Caco-2 (cell line): ENCODE measurements around the gene FGF14. TPM values are rescaled to one million over a fixed set of nuclear protein-coding genes. Genes with fewer than 3 reads are reported as not detected.
A peak's percentile ranks its signal among the peaks of the same experiment; 100 is the strongest.

Experiments
- BruUV-seq: library from RNA; stranded (reverse); fragments of 400-500 nt; replicated peaks from 2 replicates; lab custom pipeline; 2021; lab: Mats Ljungman, UMichigan
- CTCF ChIA-PET: fragments of 300-600 bp; sonication (Branson Sonifier 250); formaldehyde crosslinking; loops from one replicate; lab custom pipeline; 2022; ENCODE audit warnings: antibody characterized with exemption; lab: Charles Lee
- POLR2A ChIA-PET: fragments of 300-600 bp; sonication (Branson Sonifier 250); formaldehyde crosslinking; loops from one replicate; lab custom pipeline; 2022; ENCODE audit warnings: antibody characterized with exemption; lab: Charles Lee
- DNase-seq, 2 experiments: peaks; one replicate each; pipeline versions ENCODE4 v3.0.0 to v3.0.0-alpha.2; 2020 to 2022
- H3K27me3 ChIP-seq: replicated peaks from 2 replicates; pipeline ENCODE4 v1.6.0; 2011; ENCODE audit warnings: low read length; ENCODE audit not compliant: control insufficient read depth, insufficient read depth
- H3K36me3 ChIP-seq: 2 replicates; pipeline ENCODE4 v1.5.1; 2011; ENCODE audit warnings: low read length; ENCODE audit not compliant: control insufficient read depth, insufficient read depth
- H3K4me1 ChIP-seq: fragments of 250-450 bp; sonication (Bioruptor Pico); 2 replicates; pipeline ENCODE4 v1.5.1; 2020; ENCODE audit warnings: mild to moderate bottlenecking
- H3K4me3 ChIP-seq: 2 replicates; pipeline ENCODE4 v1.5.1; 2011; ENCODE audit warnings: low read depth, mild to moderate bottlenecking, control low read depth, low read length
- H3K9me3 ChIP-seq: fragments of 250-450 bp; sonication (Bioruptor Pico); 2 replicates; pipeline ENCODE4 v1.5.1; 2020; ENCODE audit warnings: mild to moderate bottlenecking, moderate library complexity
- H3K27ac Mint-ChIP-seq: one replicate; pipeline ENCODE4 v1.8.0; 2022; ENCODE audit warnings: mixed read lengths; ENCODE audit not compliant: unreplicated experiment
- H3K27me3 Mint-ChIP-seq: one replicate; pipeline ENCODE4 v1.8.0; 2022; ENCODE audit warnings: mixed read lengths; ENCODE audit not compliant: insufficient read depth, unreplicated experiment
- H3K36me3 Mint-ChIP-seq: one replicate; pipeline ENCODE4 v1.8.0; 2022; ENCODE audit warnings: mild to moderate bottlenecking, mixed read lengths; ENCODE audit not compliant: insufficient read depth, unreplicated experiment
- H3K4me1 Mint-ChIP-seq: one replicate; pipeline ENCODE4 v1.8.0; 2022; ENCODE audit warnings: low read depth, mixed read lengths; ENCODE audit not compliant: unreplicated experiment
- H3K4me3 Mint-ChIP-seq: one replicate; pipeline ENCODE4 v1.8.0; 2022; ENCODE audit warnings: mild to moderate bottlenecking, moderate library complexity, mixed read lengths; ENCODE audit not compliant: unreplicated experiment
- H3K9me3 Mint-ChIP-seq: one replicate; pipeline ENCODE4 v1.8.0; 2022; ENCODE audit warnings: mixed read lengths; ENCODE audit not compliant: unreplicated experiment
- CTCF ChIP-seq, 2 experiments: fragments of 200-600 bp in 1 of 2; IDR thresholded peaks; 1 replicate in 1 of 2; 2 replicates in 1 of 2; pipeline versions ENCODE4 v1.5.1 to v1.8.0; 2011 to 2022; ENCODE audit warnings: antibody characterized with exemption in 1 of 2, control low read depth in 1 of 2, inconsistent platforms in 1 of 2, low read depth in 1 of 2, low read length in 1 of 2, mild to moderate bottlenecking in 1 of 2, moderate library complexity in 1 of 2; ENCODE audit not compliant: insufficient read depth in 1 of 2, severe bottlenecking in 1 of 2, unreplicated experiment in 1 of 2
- intact Hi-C: fragments of 100-400 bp; cut with micrococcal nuclease; formaldehyde crosslinking; loops from one replicate; pipeline ENCODE4 v1.10.0; 2022; ENCODE audit not compliant: unreplicated experiment
- total RNA-seq: library from RNA; stranded (reverse); gene quantifications from 2 replicates; pipeline ENCODE4 v1.2.3, GENCODE V29; 2022

FGF14 gene
- total RNA-seq, 1 experiment from 2014 or later, result not detected

GRCh38 chr13:102309110-102309509 lies 92.7 kb downstream of the FGF14 start:
- no peak for TF ChIP-seq CTCF (IDR thresholded peaks at IDR 0.05; ENCODE audit: insufficient read depth in 1 of 2, low read depth in 1 of 2, low read length in 1 of 2, severe bottlenecking in 1 of 2, unreplicated experiment in 1 of 2)
- Histone ChIP-seq H3K27me3 (no peaks in the 10 kb centered on the region), H3K4me1 (no peaks in the 10 kb centered on the region), H3K9me3 (no peaks in the 10 kb centered on the region), H3K36me3 (no peaks in the 10 kb centered on the region), H3K4me3 (no peak overlapping the region)
- POLR2A ChIA-PET, result no interaction called here
- H3K36me3 Mint-ChIP-seq, result no peaks in the 10 kb centered on the region
- no peak overlapping the region for H3K4me3 Mint-ChIP-seq
- BruUV-seq, result no TSS peak
- no peaks in the 10 kb centered on the region for H3K9me3 Mint-ChIP-seq
- CTCF ChIA-PET, result no interaction called here
- intact Hi-C loops, result no loop called here
- H3K27me3 Mint-ChIP-seq, result peaks cover 13% of the 10 kb centered on the region
- no peaks in the 10 kb centered on the region for H3K4me1 Mint-ChIP-seq
- H3K27ac Mint-ChIP-seq, result no peak overlapping the region
- peak in 1 of 2 experiments; percentile 4 for DNase-seq

GRCh38 chr13:102302534-102302933 lies 99.3 kb downstream of the FGF14 start:
- Histone ChIP-seq H3K36me3 (no peaks in the 10 kb centered on the region), H3K4me3 (no peak overlapping the region), H3K4me1 (no peaks in the 10 kb centered on the region), H3K27me3 (no peaks in the 10 kb centered on the region), H3K9me3 (no peaks in the 10 kb centered on the region)
- no peak for DNase-seq
- ChIA-PET CTCF (no interaction called here), POLR2A (no interaction called here)
- no TSS peak for BruUV-seq
- Mint-ChIP-seq H3K9me3 (no peaks in the 10 kb centered on the region), H3K4me1 (no peaks in the 10 kb centered on the region), H3K4me3 (no peak overlapping the region), H3K36me3 (no peaks in the 10 kb centered on the region), H3K27me3 (no peaks in the 10 kb centered on the region), H3K27ac (no peak overlapping the region)
- TF ChIP-seq CTCF (IDR thresholded peaks at IDR 0.05; ENCODE audit: insufficient read depth in 1 of 2, low read depth in 1 of 2, low read length in 1 of 2, severe bottlenecking in 1 of 2, unreplicated experiment in 1 of 2), result no peak
- intact Hi-C loops, result no loop called here

GRCh38 chr13:102300379-102300778 lies 101.5 kb downstream of the FGF14 start:
- ChIA-PET POLR2A (no interaction called here), CTCF (no interaction called here)
- H3K36me3 Mint-ChIP-seq, result no peaks in the 10 kb centered on the region
- Histone ChIP-seq H3K36me3 (no peaks in the 10 kb centered on the region), H3K4me3 (no peak overlapping the region), H3K9me3 (no peaks in the 10 kb centered on the region), H3K27me3 (no peaks in the 10 kb centered on the region), H3K4me1 (no peaks in the 10 kb centered on the region)
- intact Hi-C loops, result no loop called here
- BruUV-seq, result no TSS peak
- DNase-seq, result no peak
- TF ChIP-seq CTCF (IDR thresholded peaks at IDR 0.05; ENCODE audit: insufficient read depth in 1 of 2, low read depth in 1 of 2, low read length in 1 of 2, severe bottlenecking in 1 of 2, unreplicated experiment in 1 of 2), result no peak
- H3K27ac Mint-ChIP-seq, result no peak overlapping the region
- no peaks in the 10 kb centered on the region for H3K27me3 Mint-ChIP-seq
- H3K4me3 Mint-ChIP-seq, result no peak overlapping the region
- no peaks in the 10 kb centered on the region for H3K9me3 Mint-ChIP-seq
- H3K4me1 Mint-ChIP-seq, result no peaks in the 10 kb centered on the region
